ENCODE results near the gene MFAP3.
"Not testable (repeated sequence)": the region's sequence is repeated elsewhere in the genome, so short reads cannot be mapped to it uniquely, and the experiment has no call there.

Gene MFAP3

GRCh38 chr5:154015071-154015693, 23.6 kb upstream of the MFAP3 start:
- peaks cover 14% of the 10 kb centered on the region for H3K9me3 ChIP-seq
- no peaks in the 10 kb centered on the region for H4K20me1 ChIP-seq
- peaks cover 38% of the 10 kb centered on the region for H3K36me3 ChIP-seq
- H3K4me3 ChIP-seq = no peak overlapping the region
- H3K27me3 ChIP-seq = no peaks in the 10 kb centered on the region
- no peak for TF ChIP-seq Cebpa-rat (IDR thresholded peaks at IDR 0.05)
- no peaks in the 10 kb centered on the region for H3K4me1 ChIP-seq
- H3K4me2 ChIP-seq = no peak overlapping the region
- H3K27ac ChIP-seq = no peak overlapping the region
- no peak overlapping the region for H3K9ac ChIP-seq

GRCh38 chr5:154018919-154019318, 19.8 kb upstream of the MFAP3 start:
- Histone ChIP-seq H3K9me3 (peaks cover 14% of the 10 kb centered on the region), H3K36me3 (peaks cover 31% of the 10 kb centered on the region)
- not testable (repeated sequence) for H3K27ac ChIP-seq, H4K20me1 ChIP-seq, H3K27me3 ChIP-seq, H3K4me3 ChIP-seq, H3K4me1 ChIP-seq, H3K9ac ChIP-seq, H3K4me2 ChIP-seq

GRCh38 chr5:154025951-154026350, 12.8 kb upstream of the MFAP3 start:
- H3K36me3 ChIP-seq = peaks cover 41% of the 10 kb centered on the region

GRCh38 chr5:154031937-154032489, 6.8 kb upstream of the MFAP3 start:
- Histone ChIP-seq H3K27ac (no peak overlapping the region), H3K4me2 (peak overlapping the region; percentile 6; the same call in 1 of the 2 replicates), H3K9me3 (no peaks in the 10 kb centered on the region), H3K4me3 (no peak overlapping the region), H4K20me1 (no peaks in the 10 kb centered on the region), H3K36me3 (peaks cover 24% of the 10 kb centered on the region), H3K4me1 (peaks cover 8% of the 10 kb centered on the region; the same call in 1 of the 2 replicates), H3K9ac (no peak overlapping the region), H3K27me3 (no peaks in the 10 kb centered on the region)
- TF ChIP-seq Cebpa-rat (IDR thresholded peaks at IDR 0.05) = no peak

More at GRCh38 chr5:154025951-154026350, 12.8 kb upstream of the MFAP3 start:
- Histone ChIP-seq H3K9ac (no peak overlapping the region), H3K27me3 (no peaks in the 10 kb centered on the region), H3K9me3 (no peaks in the 10 kb centered on the region), H3K27ac (no peak overlapping the region), H3K4me2 (no peak overlapping the region), H4K20me1 (no peaks in the 10 kb centered on the region), H3K4me3 (no peak overlapping the region), H3K4me1 (no peaks in the 10 kb centered on the region)
- no peak for TF ChIP-seq Cebpa-rat (IDR thresholded peaks at IDR 0.05)

- Histone ChIP-seq H3K27me3 (no peaks in the 10 kb centered on the region), H3K4me2 (no peak overlapping the region), H3K9me3 (no peaks in the 10 kb centered on the region), H3K36me3 (peaks cover 9% of the 10 kb centered on the region; the same call in 1 of the 2 replicates), H3K27ac (no peak overlapping the region), H4K20me1 (no peaks in the 10 kb centered on the region), H3K4me1 (peaks cover 28% of the 10 kb centered on the region), H3K4me3 (no peak overlapping the region), H3K9ac (no peak overlapping the region)
- TF ChIP-seq Cebpa-rat (IDR thresholded peaks at IDR 0.05) = no peak
Observed at GRCh38 chr5:154034944-154035343, 3.8 kb upstream of the MFAP3 start.

GRCh38 chr5:154038261-154038706, 483 bp upstream of the MFAP3 start:
- no peaks in the 10 kb centered on the region for H3K27me3 ChIP-seq
- H3K4me1 ChIP-seq = peaks cover 20% of the 10 kb centered on the region
- H3K9me3 ChIP-seq = no peaks in the 10 kb centered on the region
- H3K36me3 ChIP-seq = no peaks in the 10 kb centered on the region
- H3K4me3 ChIP-seq = peak overlapping the region; percentile 78
- H3K27ac ChIP-seq = peak overlapping the region; percentile 64
- H4K20me1 ChIP-seq = no peaks in the 10 kb centered on the region
- peak overlapping the region; percentile 82 for H3K4me2 ChIP-seq
- no peak for TF ChIP-seq Cebpa-rat (IDR thresholded peaks at IDR 0.05)
- H3K9ac ChIP-seq = peak overlapping the region; percentile 78

- no peaks in the 10 kb centered on the region for H3K27me3 ChIP-seq
- H3K4me2 ChIP-seq = peak overlapping the region; percentile 82
- peaks cover 20% of the 10 kb centered on the region for H3K4me1 ChIP-seq
- H3K9me3 ChIP-seq = no peaks in the 10 kb centered on the region
- peak overlapping the region; percentile 78 for H3K4me3 ChIP-seq
- H3K36me3 ChIP-seq = no peaks in the 10 kb centered on the region
- no peak overlapping the region for H3K27ac ChIP-seq
- no peaks in the 10 kb centered on the region; the same call in 1 of the 2 replicates for H4K20me1 ChIP-seq
- H3K9ac ChIP-seq = peak overlapping the region; percentile 78
- no peak for TF ChIP-seq Cebpa-rat (IDR thresholded peaks at IDR 0.05)
Observed at GRCh38 chr5:154039458-154039829, 677 bp downstream of the MFAP3 start.

- no peak for TF ChIP-seq Cebpa-rat (IDR thresholded peaks at IDR 0.05)
- H3K4me3 ChIP-seq = no peak overlapping the region
- H3K9ac ChIP-seq = no peak overlapping the region
- H3K4me2 ChIP-seq = no peak overlapping the region
- H3K9me3 ChIP-seq = no peaks in the 10 kb centered on the region
- no peak overlapping the region for H3K27ac ChIP-seq
- H4K20me1 ChIP-seq = peaks cover 8% of the 10 kb centered on the region
- H3K4me1 ChIP-seq = peaks cover 13% of the 10 kb centered on the region
- H3K36me3 ChIP-seq = peaks cover 19% of the 10 kb centered on the region
- H3K27me3 ChIP-seq = no peaks in the 10 kb centered on the region
Observed at GRCh38 chr5:154042766-154043165, 4.0 kb downstream of the MFAP3 start.

GRCh38 chr5:154044099-154044498, 5.3 kb downstream of the MFAP3 start:
- peaks cover 14% of the 10 kb centered on the region for H4K20me1 ChIP-seq
- H3K4me3 ChIP-seq = no peak overlapping the region
- no peak for TF ChIP-seq Cebpa-rat (IDR thresholded peaks at IDR 0.05)
- H3K9me3 ChIP-seq = no peaks in the 10 kb centered on the region
- no peak overlapping the region for H3K9ac ChIP-seq
- peaks cover 19% of the 10 kb centered on the region for H3K36me3 ChIP-seq
- H3K4me1 ChIP-seq = peaks cover 9% of the 10 kb centered on the region
- H3K27ac ChIP-seq = no peak overlapping the region
- no peaks in the 10 kb centered on the region for H3K27me3 ChIP-seq
- H3K4me2 ChIP-seq = no peak overlapping the region

- TF ChIP-seq Cebpa-rat (IDR thresholded peaks at IDR 0.05) = no peak
- Histone ChIP-seq H3K4me1 (peaks cover 4% of the 10 kb centered on the region), H4K20me1 (peaks cover 14% of the 10 kb centered on the region), H3K4me2 (no peak overlapping the region), H3K9ac (no peak overlapping the region), H3K36me3 (peaks cover 19% of the 10 kb centered on the region), H3K27me3 (no peaks in the 10 kb centered on the region), H3K4me3 (no peak overlapping the region), H3K9me3 (no peaks in the 10 kb centered on the region), H3K27ac (no peak overlapping the region)
Observed at GRCh38 chr5:154044581-154044980, 5.8 kb downstream of the MFAP3 start.
